Measurements from ENCODE around the gene MOB3C. TPM values are rescaled to one million over a fixed set of nuclear protein-coding genes. Genes with fewer than 3 reads are reported as not detected.

MOB3C gene
- total RNA-seq, 2 donors from 2014 or later = 1.7 to 2.3 TPM

DNA sequence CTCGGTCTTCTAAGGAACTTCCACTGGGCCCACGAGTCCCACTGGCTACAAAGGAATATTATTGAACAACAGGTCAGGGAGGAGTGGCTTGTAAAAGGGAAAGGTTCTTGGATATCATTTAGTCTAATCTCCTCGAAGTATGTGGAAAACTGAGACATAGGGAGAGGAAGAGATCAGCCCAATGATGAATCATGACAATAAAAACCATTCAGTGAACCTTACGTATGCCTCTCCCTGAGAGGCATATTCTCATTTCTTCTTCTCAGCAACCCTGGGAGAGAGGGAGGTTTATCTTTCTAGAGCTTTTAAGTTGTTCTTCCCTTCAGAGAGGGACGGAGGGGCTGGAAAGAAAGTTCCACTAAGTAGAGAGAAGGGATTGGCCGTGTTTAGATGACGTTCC lies 5.3 kb upstream of the MOB3C start:
- Mint-ChIP-seq H3K36me3 (ENCODE audit: low read depth) (no peaks in the 10 kb centered on the region), H3K4me1 (peaks cover 18% of the 10 kb centered on the region), H3K4me3 (no peak overlapping the region), H3K9me3 (no peaks in the 10 kb centered on the region), H3K27ac (no peak overlapping the region), H3K27me3 (ENCODE audit: insufficient read depth) (peaks cover 37% of the 10 kb centered on the region)
- no peak for DNase-seq
- H3K9me3 ChIP-seq (ENCODE audit: control insufficient read depth, low read length) = no peaks in the 10 kb centered on the region
- TF ChIP-seq, protein P1, sequence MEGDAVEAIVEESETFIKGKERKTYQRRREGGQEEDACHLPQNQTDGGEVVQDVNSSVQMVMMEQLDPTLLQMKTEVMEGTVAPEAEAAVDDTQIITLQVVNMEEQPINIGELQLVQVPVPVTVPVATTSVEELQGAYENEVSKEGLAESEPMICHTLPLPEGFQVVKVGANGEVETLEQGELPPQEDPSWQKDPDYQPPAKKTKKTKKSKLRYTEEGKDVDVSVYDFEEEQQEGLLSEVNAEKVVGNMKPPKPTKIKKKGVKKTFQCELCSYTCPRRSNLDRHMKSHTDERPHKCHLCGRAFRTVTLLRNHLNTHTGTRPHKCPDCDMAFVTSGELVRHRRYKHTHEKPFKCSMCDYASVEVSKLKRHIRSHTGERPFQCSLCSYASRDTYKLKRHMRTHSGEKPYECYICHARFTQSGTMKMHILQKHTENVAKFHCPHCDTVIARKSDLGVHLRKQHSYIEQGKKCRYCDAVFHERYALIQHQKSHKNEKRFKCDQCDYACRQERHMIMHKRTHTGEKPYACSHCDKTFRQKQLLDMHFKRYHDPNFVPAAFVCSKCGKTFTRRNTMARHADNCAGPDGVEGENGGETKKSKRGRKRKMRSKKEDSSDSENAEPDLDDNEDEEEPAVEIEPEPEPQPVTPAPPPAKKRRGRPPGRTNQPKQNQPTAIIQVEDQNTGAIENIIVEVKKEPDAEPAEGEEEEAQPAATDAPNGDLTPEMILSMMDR (conservative IDR thresholded peaks at IDR 0.05) = no peak
- no peak overlapping the region for H3K9ac ChIP-seq (ENCODE audit: extremely low read depth, low read length, poor library complexity, severe bottlenecking)
- WGBS, 2 experiments (ENCODE audit: insufficient coverage in 1 of 2, insufficient read length in 1 of 2) = 89 to 92% methylated on average over 5 to 7 of the region's 7 CpGs
- peaks cover 27% of the 10 kb centered on the region for H3K27me3 ChIP-seq (ENCODE audit: control insufficient read depth, insufficient read depth, low read length, poor library complexity, severe bottlenecking)
- H3K4me1 ChIP-seq (ENCODE audit: control insufficient read depth, insufficient read depth, low read length) = peaks cover 9% of the 10 kb centered on the region
- no peaks in the 10 kb centered on the region for H3K36me3 ChIP-seq (ENCODE audit: control insufficient read depth, insufficient read depth, low read length)
- no peak overlapping the region for H3K4me3 ChIP-seq (ENCODE audit: low read length)
- H3K27ac ChIP-seq (ENCODE audit: low read depth, low read length) = no peak overlapping the region

DNA sequence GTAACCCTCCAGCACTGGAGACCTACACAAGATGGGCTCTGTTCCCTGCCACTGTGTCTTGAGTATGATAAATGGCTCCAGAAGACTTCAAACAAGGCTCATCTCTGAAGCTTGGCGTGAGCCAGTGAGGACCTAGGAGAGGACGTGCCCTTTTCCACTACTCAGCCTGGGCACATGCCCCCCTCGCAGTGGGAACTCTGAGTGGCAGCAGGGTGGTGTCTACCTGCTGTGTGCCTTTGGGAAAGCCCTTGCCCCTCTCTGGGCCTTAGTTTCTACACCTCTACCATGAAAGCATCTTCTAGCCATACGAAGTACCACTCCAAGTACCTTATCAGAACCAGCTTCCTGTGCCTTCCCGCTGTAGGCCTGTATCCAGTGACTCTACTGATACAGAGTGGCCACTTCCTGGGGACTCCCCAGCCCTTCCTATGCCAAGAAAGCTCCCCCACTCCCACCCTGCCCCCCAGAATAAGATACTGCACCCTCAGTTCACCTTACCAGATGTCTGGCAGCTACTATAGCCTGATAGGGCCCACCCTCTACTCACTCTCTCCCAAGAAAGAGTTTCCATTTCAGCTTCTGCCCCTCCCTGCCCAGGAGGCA lies 3.1 kb upstream of the MOB3C start:
- Mint-ChIP-seq H3K4me3 (no peak overlapping the region), H3K27me3 (ENCODE audit: insufficient read depth) (peaks cover 47% of the 10 kb centered on the region), H3K36me3 (ENCODE audit: low read depth) (no peaks in the 10 kb centered on the region), H3K27ac (no peak overlapping the region), H3K9me3 (no peaks in the 10 kb centered on the region), H3K4me1 (peaks cover 19% of the 10 kb centered on the region)
- DNase-seq = no peak
- H3K27ac ChIP-seq (ENCODE audit: low read depth, low read length) = no peak overlapping the region
- 94 to 100% methylated on average over 5 of the region's 5 CpGs for WGBS, 2 experiments (ENCODE audit: insufficient coverage in 1 of 2, insufficient read length in 1 of 2)
- no peak overlapping the region for H3K9ac ChIP-seq (ENCODE audit: extremely low read depth, low read length, poor library complexity, severe bottlenecking)
- no peaks in the 10 kb centered on the region for H3K9me3 ChIP-seq (ENCODE audit: control insufficient read depth, low read length)
- no peak overlapping the region for H3K4me3 ChIP-seq (ENCODE audit: low read length)
- H3K27me3 ChIP-seq (ENCODE audit: control insufficient read depth, insufficient read depth, low read length, poor library complexity, severe bottlenecking) = peaks cover 36% of the 10 kb centered on the region
- TF ChIP-seq, protein P1 (conservative IDR thresholded peaks at IDR 0.05) = no peak
- no peaks in the 10 kb centered on the region for H3K36me3 ChIP-seq (ENCODE audit: control insufficient read depth, insufficient read depth, low read length)
- H3K4me1 ChIP-seq (ENCODE audit: control insufficient read depth, insufficient read depth, low read length) = peaks cover 10% of the 10 kb centered on the region

DNA sequence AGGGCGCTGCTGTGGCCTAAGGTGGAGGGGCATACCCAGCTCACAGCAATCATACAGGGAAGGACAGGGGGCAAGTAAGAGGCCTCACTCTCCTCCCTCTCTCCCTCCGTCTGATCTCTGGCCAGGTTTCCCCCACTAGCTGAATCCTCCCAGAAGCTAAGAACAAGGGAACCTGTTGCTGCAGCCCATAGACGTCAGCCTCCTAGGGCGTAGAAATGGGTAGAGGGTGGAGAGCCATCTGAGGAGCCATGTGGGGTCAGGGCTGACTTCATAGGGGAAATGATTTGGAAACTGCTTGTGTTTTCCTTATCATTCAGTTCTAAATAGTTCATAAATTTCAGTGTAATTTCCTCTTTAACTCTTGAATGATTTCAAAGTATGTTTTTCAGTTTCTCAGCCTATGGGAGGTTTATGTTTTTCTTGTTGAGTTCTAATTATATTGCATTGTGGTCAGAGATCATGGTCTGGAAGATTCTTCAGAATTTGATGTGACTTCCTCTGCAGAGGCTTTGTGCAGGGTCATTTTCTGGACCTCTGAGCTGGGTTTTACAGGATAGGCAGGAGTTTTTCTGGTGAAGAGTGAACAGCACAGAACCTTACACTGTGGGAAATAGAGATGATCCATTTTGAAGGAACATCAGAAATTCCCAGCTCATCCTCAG lies 2.3 kb upstream of the MOB3C start:
- Mint-ChIP-seq H3K27ac (no peak overlapping the region), H3K4me3 (no peak overlapping the region), H3K4me1 (peaks cover 13% of the 10 kb centered on the region), H3K9me3 (no peaks in the 10 kb centered on the region), H3K27me3 (ENCODE audit: insufficient read depth) (peaks cover 47% of the 10 kb centered on the region), H3K36me3 (ENCODE audit: low read depth) (no peaks in the 10 kb centered on the region)
- Histone ChIP-seq H3K4me1 (ENCODE audit: control insufficient read depth, insufficient read depth, low read length) (peaks cover 6% of the 10 kb centered on the region), H3K9me3 (ENCODE audit: control insufficient read depth, low read length) (no peaks in the 10 kb centered on the region), H3K4me3 (ENCODE audit: low read length) (no peak overlapping the region), H3K36me3 (ENCODE audit: control insufficient read depth, insufficient read depth, low read length) (no peaks in the 10 kb centered on the region), H3K27ac (ENCODE audit: low read depth, low read length) (no peak overlapping the region), H3K27me3 (ENCODE audit: control insufficient read depth, insufficient read depth, low read length, poor library complexity, severe bottlenecking) (peaks cover 36% of the 10 kb centered on the region), H3K9ac (ENCODE audit: extremely low read depth, low read length, poor library complexity, severe bottlenecking) (no peak overlapping the region)
- WGBS, 2 experiments (ENCODE audit: insufficient coverage in 1 of 2, insufficient read length in 1 of 2) = 88% methylated on average over 4 of the region's 4 CpGs; no CpG with 5 or more reads in 1 of the 2 experiments
- TF ChIP-seq, protein P1 (conservative IDR thresholded peaks at IDR 0.05) = no peak
- no peak for DNase-seq

Data from endodermal cell (in vitro differentiated cells).